Mesothelial cell of epicardium (in vitro differentiated cells): ENCODE data around the gene ELMO1. TPM values are rescaled to one million over a fixed set of nuclear protein-coding genes. Genes with fewer than 3 reads are reported as not detected.

Experiments
- DNase-seq, 2 experiments: peaks; one replicate each; pipeline ENCODE4 v3.0.0; 2021; ENCODE audit warnings: low spot score in 2 of 2; ENCODE audit not compliant: unreplicated experiment in 2 of 2
- H3K27ac Mint-ChIP-seq: 2 replicates; pipeline ENCODE4 v1.8.0; 2021; ENCODE audit warnings: mixed read lengths
- H3K27me3 Mint-ChIP-seq: 2 replicates; pipeline ENCODE4 v1.8.0; 2021; ENCODE audit warnings: low read depth, mixed read lengths
- H3K36me3 Mint-ChIP-seq: 2 replicates; pipeline ENCODE4 v1.8.0; 2021; ENCODE audit warnings: mixed read lengths
- H3K4me1 Mint-ChIP-seq: 2 replicates; pipeline ENCODE4 v1.8.0; 2021; ENCODE audit warnings: mixed read lengths
- H3K4me3 Mint-ChIP-seq: 2 replicates; pipeline ENCODE4 v1.8.0; 2021; ENCODE audit warnings: mild to moderate bottlenecking, moderate library complexity, mixed read lengths
- H3K9me3 Mint-ChIP-seq: 2 replicates; pipeline ENCODE4 v1.8.0; 2021; ENCODE audit warnings: mixed read lengths
- CTCF ChIP-seq: fragments of 200-600 bp; sonication (generic); IDR thresholded peaks from one replicate; pipeline ENCODE4 v1.5.0; 2021; ENCODE audit warnings: antibody characterized with exemption; ENCODE audit not compliant: unreplicated experiment
- total RNA-seq: library from RNA; stranded (reverse); gene quantifications from 3 replicates; pipeline ENCODE4 v1.2.1, GENCODE V29; 2021

Gene ELMO1
- total RNA-seq, 1 donor from 2014 or later = 9.6 TPM

GRCh38 chr7:37193775-37194135, 254.9 kb downstream of the ELMO1 start:
- Mint-ChIP-seq H3K9me3 (no peaks in the 10 kb centered on the region), H3K4me1 (peaks cover 28% of the 10 kb centered on the region), H3K27ac (no peak overlapping the region), H3K27me3 (no peaks in the 10 kb centered on the region), H3K36me3 (no peaks in the 10 kb centered on the region), H3K4me3 (no peak overlapping the region)
- DNase-seq = no peak
- TF ChIP-seq CTCF = no peak

DNA sequence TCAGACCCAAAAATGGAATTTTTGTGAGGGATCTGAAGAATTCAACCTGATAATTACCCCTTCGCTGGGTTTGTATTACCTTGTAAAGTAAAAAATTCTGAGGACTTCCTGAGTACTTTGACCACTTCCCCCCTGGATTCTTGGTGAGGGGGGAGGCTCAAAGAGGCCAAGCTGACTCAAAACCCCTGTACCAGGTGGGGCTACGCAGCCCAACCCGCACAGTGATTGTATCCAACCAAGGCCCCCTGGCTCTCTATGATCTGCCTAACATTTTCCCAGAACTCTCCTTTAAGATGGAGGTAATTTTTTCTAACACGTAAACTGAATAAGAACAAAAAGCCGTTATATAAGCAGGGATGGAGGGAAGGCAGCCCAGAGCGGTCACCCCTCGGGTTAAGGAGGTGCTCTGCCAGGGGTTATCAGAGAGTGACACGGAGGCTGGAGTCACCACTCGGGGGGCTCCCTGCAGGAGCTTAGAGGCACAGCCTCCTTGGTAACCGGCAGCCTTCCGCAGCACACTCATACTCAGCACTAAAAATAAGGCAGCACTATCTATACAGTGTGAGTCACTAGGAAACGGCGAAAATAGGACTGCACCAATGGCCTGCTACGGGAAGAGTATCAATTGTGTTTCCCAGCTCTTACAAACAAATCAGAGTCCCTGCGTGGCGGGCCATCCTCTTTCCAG, 255.4 kb downstream of the ELMO1 start:
- DNase-seq = no peak
- Mint-ChIP-seq H3K27ac (no peak overlapping the region), H3K27me3 (no peaks in the 10 kb centered on the region), H3K36me3 (no peaks in the 10 kb centered on the region), H3K4me3 (no peak overlapping the region), H3K9me3 (no peaks in the 10 kb centered on the region), H3K4me1 (peaks cover 22% of the 10 kb centered on the region)
- TF ChIP-seq CTCF = no peak

GRCh38 chr7:37191797-37192196, 256.9 kb downstream of the ELMO1 start:
- no peak overlapping the region for H3K27ac Mint-ChIP-seq
- peaks cover 9% of the 10 kb centered on the region for H3K4me1 Mint-ChIP-seq
- H3K36me3 Mint-ChIP-seq = no peaks in the 10 kb centered on the region
- H3K27me3 Mint-ChIP-seq = no peaks in the 10 kb centered on the region
- DNase-seq = no peak
- no peaks in the 10 kb centered on the region for H3K9me3 Mint-ChIP-seq
- TF ChIP-seq CTCF = no peak
- no peak overlapping the region for H3K4me3 Mint-ChIP-seq

GRCh38 chr7:37187179-37187578, 261.5 kb downstream of the ELMO1 start:
- Mint-ChIP-seq H3K9me3 (no peaks in the 10 kb centered on the region), H3K36me3 (no peaks in the 10 kb centered on the region), H3K27me3 (no peaks in the 10 kb centered on the region), H3K4me3 (no peak overlapping the region), H3K4me1 (peaks cover 2% of the 10 kb centered on the region), H3K27ac (no peak overlapping the region)
- DNase-seq = no peak
- no peak for TF ChIP-seq CTCF

DNA sequence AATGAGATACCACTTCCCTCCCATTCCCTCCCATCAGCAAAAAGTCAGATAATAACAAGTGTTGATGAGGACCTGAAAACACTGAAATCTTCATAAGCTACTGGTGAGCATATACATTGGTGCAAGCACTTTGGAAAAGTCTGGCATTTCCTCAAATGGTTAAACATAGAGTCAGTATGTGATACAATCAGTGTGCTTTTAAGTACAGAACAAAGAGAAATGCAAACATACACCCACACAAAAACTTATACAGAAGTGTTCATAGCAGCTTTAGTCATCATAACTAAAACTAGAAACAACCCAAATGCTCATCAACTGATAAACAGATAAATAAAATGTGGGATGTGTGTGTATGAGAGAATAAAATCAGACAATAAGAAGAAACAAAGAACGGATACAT, 261.9 kb downstream of the ELMO1 start:
- H3K9me3 Mint-ChIP-seq = no peaks in the 10 kb centered on the region
- H3K27ac Mint-ChIP-seq = no peak overlapping the region
- peaks cover 2% of the 10 kb centered on the region for H3K4me1 Mint-ChIP-seq
- H3K4me3 Mint-ChIP-seq = no peak overlapping the region
- no peak for TF ChIP-seq CTCF
- no peaks in the 10 kb centered on the region for H3K27me3 Mint-ChIP-seq
- no peaks in the 10 kb centered on the region for H3K36me3 Mint-ChIP-seq
- DNase-seq = no peak

GRCh38 chr7:37181550-37181932, 267.1 kb downstream of the ELMO1 start:
- no peak for TF ChIP-seq CTCF
- Mint-ChIP-seq H3K9me3 (peaks cover 6% of the 10 kb centered on the region), H3K4me3 (no peak overlapping the region), H3K27me3 (no peaks in the 10 kb centered on the region), H3K36me3 (no peaks in the 10 kb centered on the region), H3K27ac (no peak overlapping the region), H3K4me1 (peaks cover 2% of the 10 kb centered on the region)
- no peak for DNase-seq
